Lung (tissue), 12 donors: Measurements from ENCODE around the gene ERBIN. TPM values are rescaled to one million over a fixed set of nuclear protein-coding genes. Genes with fewer than 3 reads are reported as not detected.

Experiments
- ATAC-seq: fragments of 200-7000 bp; cut with Tn5 transposase; one replicate; pipeline ENCODE4 v1.9.1; 2020; ENCODE audit warnings: moderate number of reproducible peaks; ENCODE audit not compliant: insufficient read depth, low FRiP score
- DNase-seq, 3 donors: peaks; one replicate each; pipeline ENCODE4 v3.0.0-alpha.2; 2013 to 2017
- H3K27ac ChIP-seq, 2 donors: one replicate each; pipeline ENCODE4 v1.5.1; 2013; ENCODE audit warnings: mild to moderate bottlenecking in 2 of 2, moderate library complexity in 2 of 2, control low read depth in 1 of 2, inconsistent platforms in 1 of 2, low read depth in 1 of 2, low read length in 1 of 2
- H3K27me3 ChIP-seq, 3 donors: one replicate each; pipeline ENCODE4 v1.5.1; 2013; ENCODE audit warnings: low read length in 2 of 3; ENCODE audit not compliant: control insufficient read depth in 3 of 3, insufficient read depth in 3 of 3
- H3K36me3 ChIP-seq, 4 donors: one replicate each; pipeline ENCODE4 v1.5.1; 2013; ENCODE audit warnings: low read length in 4 of 4, mild to moderate bottlenecking in 1 of 4, moderate library complexity in 1 of 4; ENCODE audit not compliant: control insufficient read depth in 4 of 4, insufficient read depth in 4 of 4
- H3K4me1 ChIP-seq, 5 donors: one replicate each; pipeline ENCODE4 v1.5.1; 2013; ENCODE audit warnings: low read length in 5 of 5, mild to moderate bottlenecking in 2 of 5, moderate library complexity in 1 of 5; ENCODE audit not compliant: control insufficient read depth in 5 of 5, insufficient read depth in 5 of 5
- H3K4me3 ChIP-seq: one replicate; pipeline ENCODE4 v1.5.1; 2013; ENCODE audit warnings: mild to moderate bottlenecking, control low read depth, moderate library complexity
- H3K9ac ChIP-seq, 2 donors: one replicate each; pipeline ENCODE4 v1.5.1; 2013; ENCODE audit warnings: low read length in 2 of 2, control low read depth in 1 of 2; ENCODE audit not compliant: insufficient read depth in 1 of 2
- H3K9me3 ChIP-seq, 4 donors: one replicate each; pipeline ENCODE4 v1.5.1; 2013; ENCODE audit warnings: low read length in 3 of 4, mild to moderate bottlenecking in 1 of 4, moderate library complexity in 1 of 4; ENCODE audit not compliant: control insufficient read depth in 4 of 4, insufficient read depth in 3 of 4
- WGBS, 2 donors: extraction: QIAGEN DNeasy Blood & Tissue Kit; methylation state at CpG; one replicate each; pipeline ENCODE4 v1.1.7; 2013; 5-methylcytosine and 5-hydroxymethylcytosine counted together
- polyA plus RNA-seq, 2 donors: library from polyadenylated mRNA; stranded (reverse); fragments of 200-250 nt; gene quantifications; one replicate each; pipeline ENCODE4 v1.2.1, GENCODE V29; 2013
- total RNA-seq, 2 donors: library from RNA; depleted of rRNA in 1 of 2; stranded (reverse); fragments of >200 nt in 1 of 2; gene quantifications; one replicate each; pipeline ENCODE4 v1.2.1, GENCODE V29; 2014 to 2021
- TF ChIP-seq, protein P1 (sequence below): IDR thresholded peaks from 2 replicates; pipeline ENCODE4 v1.5.1; 2012; ENCODE audit warnings: mild to moderate bottlenecking; ENCODE audit errors: control extremely low read depth, extremely low read depth
- donor health status: control.
- donor health status: control.
- donor health status: Bipolar disorder and iron deficiency.
- donor health status: healthy.
- donor health status: DM: yes; HTN: yes; CAD: no.

ERBIN gene
- total and polyA plus RNA-seq, 4 donors = 13.8 to 235 (median 41.9) TPM

DNA sequence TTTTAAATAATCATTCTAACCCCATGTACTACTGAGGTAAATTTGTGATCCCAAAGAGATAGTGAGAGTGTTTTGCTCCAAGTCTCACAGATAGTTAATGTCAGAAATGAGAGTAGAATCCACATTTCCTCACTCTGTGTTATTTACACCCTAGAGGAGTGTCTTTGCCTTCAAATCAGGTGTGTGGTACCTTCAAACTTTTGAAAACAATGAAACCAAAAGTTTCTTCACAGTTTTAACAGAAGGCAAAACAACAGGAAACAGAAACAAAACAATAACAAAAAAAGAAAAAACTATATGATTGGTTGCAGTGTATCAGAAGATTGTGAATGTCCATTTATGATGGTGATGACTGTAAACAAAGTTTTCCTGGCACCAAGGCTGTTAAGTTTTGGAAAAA is 85.9 kb downstream of the ERBIN start:
- Histone ChIP-seq H3K4me1 (no peaks in the 10 kb centered on the region), H3K4me3 (no peak overlapping the region), H3K27ac (no peak overlapping the region), H3K9ac (no peak overlapping the region), H3K9me3 (no peaks in the 10 kb centered on the region), H3K36me3 (peaks cover 0 to 2% (median 0%) of the 10 kb centered on the region in 4 donors), H3K27me3 (no peaks in the 10 kb centered on the region)
- TF ChIP-seq, protein P1, sequence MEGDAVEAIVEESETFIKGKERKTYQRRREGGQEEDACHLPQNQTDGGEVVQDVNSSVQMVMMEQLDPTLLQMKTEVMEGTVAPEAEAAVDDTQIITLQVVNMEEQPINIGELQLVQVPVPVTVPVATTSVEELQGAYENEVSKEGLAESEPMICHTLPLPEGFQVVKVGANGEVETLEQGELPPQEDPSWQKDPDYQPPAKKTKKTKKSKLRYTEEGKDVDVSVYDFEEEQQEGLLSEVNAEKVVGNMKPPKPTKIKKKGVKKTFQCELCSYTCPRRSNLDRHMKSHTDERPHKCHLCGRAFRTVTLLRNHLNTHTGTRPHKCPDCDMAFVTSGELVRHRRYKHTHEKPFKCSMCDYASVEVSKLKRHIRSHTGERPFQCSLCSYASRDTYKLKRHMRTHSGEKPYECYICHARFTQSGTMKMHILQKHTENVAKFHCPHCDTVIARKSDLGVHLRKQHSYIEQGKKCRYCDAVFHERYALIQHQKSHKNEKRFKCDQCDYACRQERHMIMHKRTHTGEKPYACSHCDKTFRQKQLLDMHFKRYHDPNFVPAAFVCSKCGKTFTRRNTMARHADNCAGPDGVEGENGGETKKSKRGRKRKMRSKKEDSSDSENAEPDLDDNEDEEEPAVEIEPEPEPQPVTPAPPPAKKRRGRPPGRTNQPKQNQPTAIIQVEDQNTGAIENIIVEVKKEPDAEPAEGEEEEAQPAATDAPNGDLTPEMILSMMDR = no peak
- ATAC-seq (no peak), DNase-seq (no peak)

- peaks cover 0 to 5% (median 3%) of the 10 kb centered on the region in 4 donors for H3K36me3 ChIP-seq
- no peak overlapping the region for H3K27ac ChIP-seq
- no peaks in the 10 kb centered on the region for H3K27me3 ChIP-seq
- no peaks in the 10 kb centered on the region for H3K9me3 ChIP-seq
- no peak overlapping the region for H3K4me3 ChIP-seq
- ATAC-seq (no peak), DNase-seq (no peak)
- H3K4me1 ChIP-seq = no peaks in the 10 kb centered on the region
- TF ChIP-seq, protein P1 = no peak
- 48 to 72% methylated on average over 2 of the region's 2 CpGs for WGBS, 2 donors
- H3K9ac ChIP-seq = no peak overlapping the region
These were observed 87.0 kb downstream of the ERBIN start for GRCh38 chr5:66013397-66013796.

GRCh38 chr5:66013906-66014305 is 87.5 kb downstream of the ERBIN start:
- DNase-seq (no peak), ATAC-seq (no peak)
- 94 to 100% methylated on average over 1 of the region's 1 CpG for WGBS, 2 donors
- H3K4me1 ChIP-seq = no peaks in the 10 kb centered on the region
- peaks cover 0 to 5% (median 3%) of the 10 kb centered on the region in 4 donors for H3K36me3 ChIP-seq
- no peak overlapping the region for H3K9ac ChIP-seq
- no peaks in the 10 kb centered on the region for H3K9me3 ChIP-seq
- H3K27me3 ChIP-seq = no peaks in the 10 kb centered on the region
- TF ChIP-seq, protein P1 = no peak
- H3K27ac ChIP-seq = no peak overlapping the region
- H3K4me3 ChIP-seq = no peak overlapping the region
